ENCODE data around the gene AICDA.
"Not testable (repeated sequence)": the region's sequence is repeated elsewhere in the genome, so short reads cannot be mapped to it uniquely, and the experiment has no call there.

Gene AICDA

GRCh38 chr12:8609061-8609570, 3.5 kb downstream of the AICDA start:
- peak; percentile 65 for DNase-seq (ENCODE audit: low spot score)

- no peak for DNase-seq (ENCODE audit: low spot score)
Measured at GRCh38 chr12:8606890-8607289, 5.8 kb downstream of the AICDA start.

- no peak for DNase-seq (ENCODE audit: low spot score)
Measured at GRCh38 chr12:8605057-8605456, 7.6 kb downstream of the AICDA start.

- DNase-seq (ENCODE audit: low spot score): no peak
Measured at GRCh38 chr12:8603856-8604255, 8.8 kb downstream of the AICDA start.

GRCh38 chr12:8603286-8603685, 9.4 kb downstream of the AICDA start:
- no peak for DNase-seq (ENCODE audit: low spot score)

GRCh38 chr12:8596561-8596960, 16.1 kb downstream of the AICDA start:
- DNase-seq (ENCODE audit: low spot score): no peak

- no peak for DNase-seq (ENCODE audit: low spot score)
Measured at GRCh38 chr12:8594072-8594471, 18.6 kb downstream of the AICDA start.

GRCh38 chr12:8593246-8593645, 19.4 kb downstream of the AICDA start:
- no peak for DNase-seq (ENCODE audit: low spot score)

- DNase-seq (ENCODE audit: low spot score): no peak
Measured at GRCh38 chr12:8590842-8591545, 21.7 kb downstream of the AICDA start.

GRCh38 chr12:8589679-8590078, 23.0 kb downstream of the AICDA start:
- DNase-seq (ENCODE audit: low spot score): no peak

- DNase-seq (ENCODE audit: low spot score): not testable (repeated sequence)
Measured at GRCh38 chr12:8584478-8584877, 28.2 kb downstream of the AICDA start.

GRCh38 chr12:8584004-8584403, 28.7 kb downstream of the AICDA start:
- no peak for DNase-seq (ENCODE audit: low spot score)

GRCh38 chr12:8581098-8581784, 31.4 kb downstream of the AICDA start:
- no peak for DNase-seq (ENCODE audit: low spot score)

- DNase-seq (ENCODE audit: low spot score): no peak
Measured at GRCh38 chr12:8577879-8578278, 34.8 kb downstream of the AICDA start.

GRCh38 chr12:8572507-8572906, 40.2 kb downstream of the AICDA start:
- DNase-seq (ENCODE audit: low spot score): no peak

GRCh38 chr12:8566525-8566924, 46.1 kb downstream of the AICDA start:
- DNase-seq (ENCODE audit: low spot score): no peak

- DNase-seq (ENCODE audit: low spot score): not testable (repeated sequence)
Measured at GRCh38 chr12:8566052-8566451, 46.6 kb downstream of the AICDA start.

GRCh38 chr12:8564656-8565055, 48.0 kb downstream of the AICDA start:
- DNase-seq (ENCODE audit: low spot score): no peak

- no peak for DNase-seq (ENCODE audit: low spot score)
Measured at GRCh38 chr12:8563356-8563755, 49.3 kb downstream of the AICDA start.

GRCh38 chr12:8562310-8562709, 50.3 kb downstream of the AICDA start:
- DNase-seq (ENCODE audit: low spot score): no peak

GRCh38 chr12:8561011-8561410, 51.6 kb downstream of the AICDA start:
- DNase-seq (ENCODE audit: low spot score): no peak

- DNase-seq (ENCODE audit: low spot score): no peak
Measured at GRCh38 chr12:8559676-8560075, 53.0 kb downstream of the AICDA start.

GRCh38 chr12:8556531-8557097, 56.0 kb downstream of the AICDA start:
- no peak for DNase-seq (ENCODE audit: low spot score)
